ENCODE data around the gene GBP7.
"Not testable (repeated sequence)": the region's sequence is repeated elsewhere in the genome, so short reads cannot be mapped to it uniquely, and the experiment has no call there.

The GBP7 gene

GRCh38 chr1:89175601-89176256, at the start of gene GBP7:
Gene GBP7 (minus strand): TSS chr1:89176003. CDS start chr1:89171935, 4,068 bp downstream.
- Mint-ChIP-seq H3K36me3 (no peaks in the 10 kb centered on the region), H3K27ac (no peak within 1 kb of the TSS), H3K4me1 (peaks cover 6% of the 10 kb centered on the region), H3K27me3 (no peaks in the 10 kb centered on the region), H3K4me3 (no peak within 1 kb of the TSS), H3K9me3 (peaks cover 2% of the 10 kb centered on the region)
- no peak for ATAC-seq

- H3K9me3 Mint-ChIP-seq, result peaks cover 2% of the 10 kb centered on the region
Observed at GRCh38 chr1:89221341-89221740, 45.5 kb upstream of the GBP7 start.

GRCh38 chr1:89219851-89220250, 44.0 kb upstream of the GBP7 start:
- peaks cover 11% of the 10 kb centered on the region for H3K36me3 Mint-ChIP-seq
- not testable (repeated sequence) for H3K27ac Mint-ChIP-seq, H3K27me3 Mint-ChIP-seq, H3K9me3 Mint-ChIP-seq, ATAC-seq, H3K4me3 Mint-ChIP-seq, H3K4me1 Mint-ChIP-seq

More at GRCh38 chr1:89221341-89221740, 45.5 kb upstream of the GBP7 start:
- H3K27me3 Mint-ChIP-seq, result no peaks in the 10 kb centered on the region
- H3K27ac Mint-ChIP-seq, result no peak overlapping the region
- no peak overlapping the region for H3K4me3 Mint-ChIP-seq
- H3K4me1 Mint-ChIP-seq, result no peaks in the 10 kb centered on the region
- no peak for ATAC-seq
- peaks cover 11% of the 10 kb centered on the region for H3K36me3 Mint-ChIP-seq

GRCh38 chr1:89218941-89219340, 43.1 kb upstream of the GBP7 start:
- not testable (repeated sequence) for H3K27ac Mint-ChIP-seq, H3K4me1 Mint-ChIP-seq, H3K4me3 Mint-ChIP-seq, H3K9me3 Mint-ChIP-seq, ATAC-seq, H3K27me3 Mint-ChIP-seq
- peaks cover 11% of the 10 kb centered on the region for H3K36me3 Mint-ChIP-seq

GRCh38 chr1:89213347-89213746, 37.5 kb upstream of the GBP7 start:
- peaks cover 13% of the 10 kb centered on the region for H3K36me3 Mint-ChIP-seq

GRCh38 chr1:89211035-89211634, 35.3 kb upstream of the GBP7 start:
- H3K27me3 Mint-ChIP-seq, result no peaks in the 10 kb centered on the region
- H3K4me3 Mint-ChIP-seq, result no peak overlapping the region
- ATAC-seq, result no peak
- peaks cover 9% of the 10 kb centered on the region for H3K9me3 Mint-ChIP-seq
- peaks cover 12% of the 10 kb centered on the region for H3K36me3 Mint-ChIP-seq
- H3K4me1 Mint-ChIP-seq, result no peaks in the 10 kb centered on the region
- no peak overlapping the region for H3K27ac Mint-ChIP-seq

More at GRCh38 chr1:89213347-89213746, 37.5 kb upstream of the GBP7 start:
- H3K9me3 Mint-ChIP-seq, result peaks cover 5% of the 10 kb centered on the region
- no peaks in the 10 kb centered on the region for H3K4me1 Mint-ChIP-seq
- no peak for ATAC-seq
- no peaks in the 10 kb centered on the region for H3K27me3 Mint-ChIP-seq
- H3K27ac Mint-ChIP-seq, result no peak overlapping the region
- H3K4me3 Mint-ChIP-seq, result no peak overlapping the region

- peaks cover 10% of the 10 kb centered on the region for H3K4me1 Mint-ChIP-seq
- H3K4me3 Mint-ChIP-seq, result no peak overlapping the region
- peaks cover 20% of the 10 kb centered on the region for H3K9me3 Mint-ChIP-seq
- no peaks in the 10 kb centered on the region for H3K27me3 Mint-ChIP-seq
- H3K27ac Mint-ChIP-seq, result no peak overlapping the region
- H3K36me3 Mint-ChIP-seq, result peaks cover 29% of the 10 kb centered on the region
- ATAC-seq, result no peak
Observed at GRCh38 chr1:89206373-89206772, 30.6 kb upstream of the GBP7 start.

- no peak for ATAC-seq
- Mint-ChIP-seq H3K27me3 (no peaks in the 10 kb centered on the region), H3K36me3 (peaks cover 29% of the 10 kb centered on the region), H3K4me3 (no peak overlapping the region), H3K27ac (peak overlapping the region; percentile 17), H3K9me3 (peaks cover 17% of the 10 kb centered on the region), H3K4me1 (peaks cover 37% of the 10 kb centered on the region)
Observed at GRCh38 chr1:89203166-89203565, 27.4 kb upstream of the GBP7 start.

- Mint-ChIP-seq H3K27ac (peak overlapping the region; percentile 89), H3K9me3 (peaks cover 11% of the 10 kb centered on the region), H3K36me3 (peaks cover 23% of the 10 kb centered on the region), H3K4me3 (no peak overlapping the region), H3K4me1 (peaks cover 45% of the 10 kb centered on the region), H3K27me3 (no peaks in the 10 kb centered on the region)
- ATAC-seq, result peak; percentile 94
Observed at GRCh38 chr1:89201106-89201794, 25.4 kb upstream of the GBP7 start.

- H3K27me3 Mint-ChIP-seq, result no peaks in the 10 kb centered on the region
- peak overlapping the region; percentile 26 for H3K4me3 Mint-ChIP-seq
- H3K36me3 Mint-ChIP-seq, result peaks cover 22% of the 10 kb centered on the region
- peaks cover 11% of the 10 kb centered on the region for H3K9me3 Mint-ChIP-seq
- peak overlapping the region; percentile 89 for H3K27ac Mint-ChIP-seq
- peaks cover 46% of the 10 kb centered on the region for H3K4me1 Mint-ChIP-seq
- peak; percentile 59 for ATAC-seq
Observed at GRCh38 chr1:89200663-89201062, 24.9 kb upstream of the GBP7 start.

- Mint-ChIP-seq H3K27ac (peak overlapping the region; percentile 97), H3K4me1 (peaks cover 54% of the 10 kb centered on the region), H3K27me3 (no peaks in the 10 kb centered on the region), H3K36me3 (peaks cover 14% of the 10 kb centered on the region), H3K9me3 (peaks cover 8% of the 10 kb centered on the region), H3K4me3 (peak overlapping the region; percentile 93)
- ATAC-seq, result no peak
Observed at GRCh38 chr1:89199525-89200031, 23.8 kb upstream of the GBP7 start.

- H3K9me3 Mint-ChIP-seq, result peaks cover 2% of the 10 kb centered on the region
- ATAC-seq, result peak; percentile 61
- H3K36me3 Mint-ChIP-seq, result peaks cover 12% of the 10 kb centered on the region
- peak within 1 kb of the TSS; percentile 97 for H3K27ac Mint-ChIP-seq
- H3K27me3 Mint-ChIP-seq, result no peaks in the 10 kb centered on the region
- peak within 1 kb of the TSS; percentile 93 for H3K4me3 Mint-ChIP-seq
- H3K4me1 Mint-ChIP-seq, result peaks cover 54% of the 10 kb centered on the region
Observed at GRCh38 chr1:89198491-89199072, 22.8 kb upstream of the GBP7 start, which contains the start of gene GBP4. Gene GBP4 (minus strand): TSS chr1:89198942. CDS start chr1:89198834, 108 bp downstream.

- no peak for ATAC-seq
- Mint-ChIP-seq H3K36me3 (peaks cover 15% of the 10 kb centered on the region), H3K4me1 (peaks cover 54% of the 10 kb centered on the region)
Observed at GRCh38 chr1:89198081-89198480, 22.3 kb upstream of the GBP7 start.

GRCh38 chr1:89195476-89195875, 19.7 kb upstream of the GBP7 start:
- peaks cover 17% of the 10 kb centered on the region for H3K36me3 Mint-ChIP-seq
- no peaks in the 10 kb centered on the region for H3K9me3 Mint-ChIP-seq
- H3K4me3 Mint-ChIP-seq, result no peak overlapping the region
- peak; percentile 49 for ATAC-seq
- H3K4me1 Mint-ChIP-seq, result peaks cover 36% of the 10 kb centered on the region
- no peaks in the 10 kb centered on the region for H3K27me3 Mint-ChIP-seq
- peak overlapping the region; percentile 75 for H3K27ac Mint-ChIP-seq

More at GRCh38 chr1:89198081-89198480, 22.3 kb upstream of the GBP7 start:
- Mint-ChIP-seq H3K27ac (peak overlapping the region; percentile 97), H3K9me3 (peaks cover 2% of the 10 kb centered on the region), H3K27me3 (no peaks in the 10 kb centered on the region), H3K4me3 (peak overlapping the region; percentile 93)

GRCh38 chr1:89191314-89191713, 15.5 kb upstream of the GBP7 start:
- H3K36me3 Mint-ChIP-seq, result peaks cover 35% of the 10 kb centered on the region
- H3K4me1 Mint-ChIP-seq, result peaks cover 10% of the 10 kb centered on the region
- ATAC-seq, result no peak
- H3K4me3 Mint-ChIP-seq, result no peak overlapping the region
- no peaks in the 10 kb centered on the region for H3K27me3 Mint-ChIP-seq
- no peak overlapping the region for H3K27ac Mint-ChIP-seq
- H3K9me3 Mint-ChIP-seq, result no peaks in the 10 kb centered on the region
